ENCODE measurements around the gene SIT1.
A peak's percentile ranks its signal among the peaks of the same experiment; 100 is the strongest.

Gene SIT1

DNA sequence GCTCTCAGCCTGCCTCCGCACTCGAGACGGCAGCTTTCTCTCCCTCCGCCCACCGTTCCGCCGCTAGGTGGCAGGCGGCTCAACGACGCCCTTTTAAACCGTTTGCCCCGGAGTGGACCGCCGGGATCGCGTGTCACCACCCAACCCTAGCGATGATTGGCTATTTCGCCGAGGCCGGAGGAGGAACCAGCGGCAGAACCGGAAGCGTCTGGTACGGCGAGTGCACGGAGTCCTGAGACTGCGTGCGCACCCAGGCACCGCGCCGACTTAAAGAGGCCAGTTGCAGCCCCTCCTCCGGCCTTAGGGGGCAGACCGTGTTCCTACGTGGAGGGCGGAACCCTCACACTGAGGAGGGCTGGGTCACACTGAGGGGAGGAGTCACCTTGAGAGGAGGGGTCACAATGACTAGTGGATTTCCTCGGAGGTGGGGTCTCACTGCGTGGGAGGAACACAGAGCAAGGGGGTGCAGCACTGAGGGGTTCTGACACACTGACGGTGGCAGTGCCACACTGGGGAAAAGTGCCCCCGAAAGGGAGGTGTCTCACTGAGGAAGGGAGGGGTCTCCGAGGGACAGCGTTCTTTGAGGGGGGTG, 46.6 kb downstream of the SIT1 start:
- peak; percentile 89 for DNase-seq

DNA sequence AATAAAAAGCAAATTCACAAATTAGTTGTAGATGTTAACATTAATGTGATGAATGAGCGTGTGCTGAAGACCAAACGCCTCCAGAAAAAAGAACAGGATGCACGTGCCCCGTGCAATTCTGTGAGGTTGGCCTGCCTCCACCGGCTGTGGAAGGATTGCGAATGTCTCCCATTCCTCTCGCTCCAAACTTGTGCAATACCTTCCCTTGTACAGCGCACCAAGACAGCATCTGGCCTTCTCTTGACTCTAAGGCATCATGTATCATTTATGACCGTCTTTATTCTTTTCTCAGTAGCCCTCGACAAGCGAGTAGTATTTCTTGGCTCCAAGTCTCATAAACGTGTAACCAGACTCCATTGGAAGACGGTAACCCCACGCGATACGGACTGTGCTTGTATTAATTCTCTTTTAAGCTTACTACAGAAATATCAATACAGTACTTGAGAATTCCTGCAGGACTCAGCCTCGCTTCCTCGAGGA, 47.2 kb downstream of the SIT1 start:
- DNase-seq: peak; percentile 65

DNA sequence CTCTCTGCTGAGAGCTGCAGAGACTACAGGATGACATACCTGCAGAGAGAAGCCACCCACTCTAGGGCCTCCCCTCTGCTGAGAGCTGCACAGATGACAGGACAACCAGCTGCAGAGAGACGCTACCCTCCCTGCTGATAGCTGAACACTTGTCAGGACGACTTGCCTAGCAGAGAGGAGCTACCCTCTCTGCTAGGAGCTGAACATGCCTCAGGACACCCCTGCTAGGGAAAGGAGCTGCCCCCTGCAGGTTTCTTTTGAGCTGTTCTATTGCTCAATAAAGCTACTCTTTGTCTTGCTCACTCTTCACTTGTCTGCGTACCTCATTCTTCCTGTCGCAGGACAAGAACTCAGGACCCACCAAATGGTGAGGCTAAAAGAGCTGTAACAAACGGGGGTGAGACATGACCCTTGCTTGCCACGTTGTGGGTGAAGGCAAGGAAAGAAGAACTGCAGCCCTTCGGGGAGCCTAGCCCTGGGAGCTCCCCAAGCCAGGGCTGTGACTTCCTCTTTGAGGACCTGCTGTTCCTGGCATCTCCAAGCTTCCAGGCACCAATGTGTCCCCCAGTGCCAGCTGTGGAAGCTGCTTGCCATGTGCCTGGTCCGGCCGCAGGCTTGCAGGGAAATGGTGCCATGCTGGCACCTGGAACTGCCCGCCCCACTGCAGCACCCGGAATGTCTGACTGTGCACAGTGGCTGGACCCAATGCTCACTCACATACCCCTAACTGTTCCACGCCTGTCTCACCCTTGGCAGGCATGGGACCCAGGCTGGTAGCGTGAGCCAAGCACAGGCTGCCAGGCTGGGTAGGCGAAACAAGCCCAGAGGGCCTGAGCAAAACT, 50.7 kb downstream of the SIT1 start:
- no peak for DNase-seq

Data from NCI-H510A treated with DMSO at 0.1 percent for 48 hours (cell line).